GM12891 (cell line): ENCODE data around the gene PGBD5.

ENCODE experiments used
- DNase-seq: peaks from one replicate; pipeline ENCODE4 v3.0.0; 2011; ENCODE audit warnings: low spot score; ENCODE audit not compliant: insufficient read length
- FAIRE-seq: peaks from 2 replicates; lab custom pipeline; 2011; peaks lifted over from hg19 to GRCh38; lab: Jason Lieb, UNC
- PAX5 ChIP-seq: IDR thresholded peaks from 2 replicates; pipeline ENCODE4 v1.6.1; 2011; ENCODE audit warnings: low read length, moderate library complexity, mild to moderate bottlenecking; ENCODE audit not compliant: insufficient read depth, severe bottlenecking
- POLR2A ChIP-seq: IDR thresholded peaks from 2 replicates; pipeline ENCODE4 v1.6.1; 2011; ENCODE audit warnings: low read depth, low read length, control low read depth
- POLR2AphosphoS5 ChIP-seq: IDR thresholded peaks from 2 replicates; pipeline ENCODE4 v1.6.1; 2011; ENCODE audit warnings: low read depth, low read length, control low read depth
- POU2F2 ChIP-seq: IDR thresholded peaks from 2 replicates; pipeline ENCODE4 v1.6.1; 2011; ENCODE audit warnings: low read depth, mild to moderate bottlenecking, control low read depth, low read length, moderate library complexity
- SPI1 ChIP-seq: IDR thresholded peaks from 2 replicates; pipeline ENCODE4 v1.6.1; 2011; ENCODE audit warnings: low read depth, low read length, control low read depth
- TAF1 ChIP-seq: IDR thresholded peaks from 2 replicates; pipeline ENCODE4 v1.6.1; 2011; ENCODE audit warnings: low read depth, low read length, control low read depth

PGBD5 gene

GRCh38 chr1:230348386-230349019 is 77.6 kb downstream of the PGBD5 start:
- TF ChIP-seq SPI1 (no peak), TAF1 (no peak), POLR2A (no peak)
- DNase-seq (no peak), FAIRE-seq (no peak)

- TF ChIP-seq SPI1 (no peak), POLR2A (no peak), POU2F2 (no peak), TAF1 (no peak), POLR2AphosphoS5 (no peak), PAX5 (no peak)
- DNase-seq (no peak), FAIRE-seq (no peak)
These were observed 78.2 kb downstream of the PGBD5 start for GRCh38 chr1:230347896-230348295.

- DNase-seq = no peak
- FAIRE-seq = no peak
- TF ChIP-seq POLR2AphosphoS5 = no peak
- TF ChIP-seq POU2F2 = no peak
- no peak for TF ChIP-seq SPI1
- no peak for TF ChIP-seq PAX5
- no peak for TF ChIP-seq TAF1
- TF ChIP-seq POLR2A = no peak
These were observed 80.8 kb downstream of the PGBD5 start for GRCh38 chr1:230345139-230345885.

GRCh38 chr1:230342699-230343098 is 83.4 kb downstream of the PGBD5 start:
- TF ChIP-seq POLR2AphosphoS5 (no peak), POU2F2 (no peak), TAF1 (no peak), POLR2A (no peak), SPI1 (no peak), PAX5 (no peak)
- no peak for DNase-seq
- FAIRE-seq = no peak

- no peak for DNase-seq
- FAIRE-seq = no peak
- TF ChIP-seq SPI1 (no peak), PAX5 (no peak), POLR2A (no peak), TAF1 (no peak), POU2F2 (no peak), POLR2AphosphoS5 (no peak)
These were observed 84.1 kb downstream of the PGBD5 start for GRCh38 chr1:230342019-230342418.

GRCh38 chr1:230341162-230341546 is 85.0 kb downstream of the PGBD5 start:
- DNase-seq (no peak), FAIRE-seq (no peak)
- TF ChIP-seq TAF1 (no peak), POU2F2 (no peak), PAX5 (no peak), SPI1 (no peak), POLR2AphosphoS5 (no peak), POLR2A (no peak)

GRCh38 chr1:230340526-230341161 is 85.5 kb downstream of the PGBD5 start:
- no peak for FAIRE-seq
- no peak for TF ChIP-seq SPI1
- no peak for TF ChIP-seq POLR2AphosphoS5
- TF ChIP-seq TAF1 = no peak
- TF ChIP-seq POU2F2 = no peak
- no peak for TF ChIP-seq PAX5
- TF ChIP-seq POLR2A = no peak
- no peak for DNase-seq

- DNase-seq (no peak), FAIRE-seq (no peak)
- no peak for TF ChIP-seq POLR2AphosphoS5
- TF ChIP-seq SPI1 = no peak
- no peak for TF ChIP-seq POLR2A
- TF ChIP-seq POU2F2 = no peak
- TF ChIP-seq TAF1 = no peak
- no peak for TF ChIP-seq PAX5
These were observed 87.1 kb downstream of the PGBD5 start for GRCh38 chr1:230339033-230339432.

- no peak for TF ChIP-seq POLR2A
- TF ChIP-seq SPI1 = no peak
- no peak for TF ChIP-seq PAX5
- no peak for TF ChIP-seq POLR2AphosphoS5
- no peak for TF ChIP-seq TAF1
- no peak for TF ChIP-seq POU2F2
- FAIRE-seq = no peak
- no peak for DNase-seq
These were observed 88.9 kb downstream of the PGBD5 start for GRCh38 chr1:230337266-230337665.

- TF ChIP-seq SPI1 = no peak
- no peak for TF ChIP-seq TAF1
- no peak for TF ChIP-seq POLR2AphosphoS5
- no peak for TF ChIP-seq PAX5
- TF ChIP-seq POU2F2 = no peak
- no peak for TF ChIP-seq POLR2A
- FAIRE-seq (no peak), DNase-seq (no peak)
These were observed 90.1 kb downstream of the PGBD5 start for GRCh38 chr1:230335861-230336522.
